Bronchial epithelial cell (primary cell): ENCODE measurements around the gene FAM13A. TPM values are rescaled to one million over a fixed set of nuclear protein-coding genes. Genes with fewer than 3 reads are reported as not detected.

Source experiments
- DNase-seq: peaks from one replicate; pipeline ENCODE4 v3.0.0-alpha.2; 2010; ENCODE audit warnings: low read depth
- FAIRE-seq: peaks from 2 replicates; lab custom pipeline; 2011; peaks lifted over from hg19 to GRCh38; lab: Jason Lieb, UNC
- H3K27me3 ChIP-seq: 2 replicates; pipeline ENCODE4 v1.5.1; 2011; ENCODE audit warnings: low read length; ENCODE audit not compliant: control insufficient read depth, insufficient read depth
- H3K36me3 ChIP-seq: 2 replicates; pipeline ENCODE4 v1.5.1; 2011; ENCODE audit warnings: low read length; ENCODE audit not compliant: control insufficient read depth, insufficient read depth
- H3K4me3 ChIP-seq: 2 replicates; pipeline ENCODE4 v1.5.1; 2011; ENCODE audit warnings: mild to moderate bottlenecking, low read depth, low read length, control low read depth
- total RNA-seq: library from RNA; depleted of rRNA; stranded (reverse); fragments of >200 nt; gene quantifications from 2 replicates; pipeline ENCODE4 v1.2.1, GENCODE V29; 2014
- TF ChIP-seq, protein P1 (sequence below): IDR thresholded peaks from 2 replicates; pipeline ENCODE4 v1.5.1; 2011; ENCODE audit warnings: mild to moderate bottlenecking, moderate library complexity, low read length, control low read depth, inconsistent platforms; ENCODE audit not compliant: insufficient read depth, severe bottlenecking

Gene FAM13A
- total RNA-seq, 1 donor from 2014 or later = 5.8 TPM

DNA sequence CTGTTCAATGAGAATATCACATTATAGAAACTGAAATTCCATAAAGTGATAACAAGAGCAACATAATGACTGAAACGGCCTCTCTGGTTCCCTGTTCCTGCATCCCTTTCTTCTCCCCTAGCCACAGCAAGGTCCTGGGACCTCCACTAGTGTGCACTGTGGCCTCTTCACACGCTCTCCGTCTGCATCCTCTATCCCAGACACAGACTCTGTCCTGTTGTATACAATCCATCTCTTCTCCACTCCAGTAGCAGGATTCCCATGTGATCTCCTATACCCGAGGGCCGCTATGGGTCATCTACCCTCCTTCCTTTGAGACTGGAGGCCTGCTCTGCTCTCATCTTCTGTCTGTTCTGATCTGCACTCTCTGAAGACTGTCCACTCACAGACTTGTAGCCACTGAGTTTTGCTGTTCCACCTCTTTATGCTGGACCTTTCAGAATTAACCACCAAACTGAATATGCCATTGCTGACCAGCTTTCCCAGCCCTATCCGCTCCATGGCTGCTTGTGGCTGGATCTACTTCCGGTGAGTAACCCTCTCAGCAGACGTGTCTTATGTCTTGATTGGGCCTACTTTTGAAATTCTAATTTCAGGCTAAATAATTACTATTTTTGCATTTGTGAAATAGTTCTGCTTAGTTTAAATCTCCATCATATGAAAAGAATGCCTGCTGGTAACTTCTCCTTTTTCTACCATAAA, 254.2 kb downstream of the FAM13A start:
- Histone ChIP-seq H3K4me3 (no peak overlapping the region), H3K27me3 (no peaks in the 10 kb centered on the region), H3K36me3 (no peaks in the 10 kb centered on the region)
- TF ChIP-seq, protein P1, sequence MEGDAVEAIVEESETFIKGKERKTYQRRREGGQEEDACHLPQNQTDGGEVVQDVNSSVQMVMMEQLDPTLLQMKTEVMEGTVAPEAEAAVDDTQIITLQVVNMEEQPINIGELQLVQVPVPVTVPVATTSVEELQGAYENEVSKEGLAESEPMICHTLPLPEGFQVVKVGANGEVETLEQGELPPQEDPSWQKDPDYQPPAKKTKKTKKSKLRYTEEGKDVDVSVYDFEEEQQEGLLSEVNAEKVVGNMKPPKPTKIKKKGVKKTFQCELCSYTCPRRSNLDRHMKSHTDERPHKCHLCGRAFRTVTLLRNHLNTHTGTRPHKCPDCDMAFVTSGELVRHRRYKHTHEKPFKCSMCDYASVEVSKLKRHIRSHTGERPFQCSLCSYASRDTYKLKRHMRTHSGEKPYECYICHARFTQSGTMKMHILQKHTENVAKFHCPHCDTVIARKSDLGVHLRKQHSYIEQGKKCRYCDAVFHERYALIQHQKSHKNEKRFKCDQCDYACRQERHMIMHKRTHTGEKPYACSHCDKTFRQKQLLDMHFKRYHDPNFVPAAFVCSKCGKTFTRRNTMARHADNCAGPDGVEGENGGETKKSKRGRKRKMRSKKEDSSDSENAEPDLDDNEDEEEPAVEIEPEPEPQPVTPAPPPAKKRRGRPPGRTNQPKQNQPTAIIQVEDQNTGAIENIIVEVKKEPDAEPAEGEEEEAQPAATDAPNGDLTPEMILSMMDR = no peak
- DNase-seq (no peak), FAIRE-seq (peak; percentile 75)

DNA sequence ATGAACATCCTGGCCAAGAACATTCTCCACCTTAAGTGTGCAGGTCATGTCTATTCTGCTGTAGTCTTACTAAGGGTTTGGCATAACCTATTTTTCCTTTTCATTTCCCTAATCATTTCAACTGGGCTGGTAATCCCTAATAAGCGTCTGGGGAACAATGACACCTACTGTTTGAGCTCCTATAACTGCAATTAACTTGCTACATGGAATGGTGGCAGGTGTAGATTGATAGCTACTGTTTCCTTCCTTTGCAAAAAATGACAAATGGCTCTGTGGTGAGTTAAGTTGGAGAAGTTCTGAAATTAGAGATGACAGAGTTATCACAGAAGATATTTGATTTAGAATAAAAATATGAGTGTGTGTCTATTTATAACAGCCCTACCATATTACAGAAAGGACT, 254.8 kb downstream of the FAM13A start:
- no peaks in the 10 kb centered on the region for H3K36me3 ChIP-seq
- FAIRE-seq = no peak
- TF ChIP-seq, protein P1 = no peak
- no peaks in the 10 kb centered on the region for H3K27me3 ChIP-seq
- H3K4me3 ChIP-seq = no peak overlapping the region
- no peak for DNase-seq

DNA sequence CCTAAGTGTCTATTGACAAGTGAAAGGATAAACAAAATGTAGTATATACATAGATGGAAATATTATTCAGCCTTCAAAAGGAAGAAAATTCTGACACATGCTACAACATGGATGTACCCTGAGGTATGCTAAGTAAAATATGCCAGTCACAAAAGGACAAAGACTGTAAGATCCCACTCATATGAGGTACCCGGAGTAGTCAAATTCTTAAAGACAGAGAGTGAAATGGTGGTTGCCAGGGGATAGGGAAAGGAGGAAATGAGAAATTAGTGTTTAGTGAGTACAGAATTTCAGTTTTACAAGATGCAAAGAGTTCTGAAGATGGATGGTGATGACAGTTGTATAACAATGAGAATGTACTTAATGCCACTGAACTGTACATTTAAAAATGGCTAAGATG, 257.1 kb downstream of the FAM13A start:
- H3K27me3 ChIP-seq = no peaks in the 10 kb centered on the region
- H3K4me3 ChIP-seq = no peak overlapping the region
- DNase-seq (no peak), FAIRE-seq (no peak)
- no peaks in the 10 kb centered on the region for H3K36me3 ChIP-seq
- TF ChIP-seq, protein P1 = no peak

DNA sequence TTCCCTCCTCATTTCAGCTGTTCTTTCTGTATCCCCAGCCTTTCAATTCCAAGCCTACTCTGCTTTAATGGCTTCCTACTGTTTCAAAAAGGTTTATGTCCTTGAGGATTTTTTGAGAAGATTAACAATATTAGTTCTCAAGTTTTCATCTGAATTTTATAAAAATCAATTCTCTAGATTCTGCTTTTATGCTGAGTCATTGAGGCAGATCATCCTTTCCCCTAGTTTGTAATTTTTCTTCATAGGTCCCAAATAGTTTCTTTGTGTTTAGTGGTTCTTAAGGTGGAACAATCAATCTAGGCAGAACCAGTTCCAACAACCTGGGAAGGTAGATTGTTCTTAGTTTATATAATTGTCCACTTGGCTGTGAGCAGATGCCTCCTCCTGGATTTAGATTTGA, 259.3 kb downstream of the FAM13A start:
- no peak overlapping the region for H3K4me3 ChIP-seq
- DNase-seq (no peak), FAIRE-seq (no peak)
- H3K27me3 ChIP-seq = no peaks in the 10 kb centered on the region
- H3K36me3 ChIP-seq = no peaks in the 10 kb centered on the region
- TF ChIP-seq, protein P1 = no peak

DNA sequence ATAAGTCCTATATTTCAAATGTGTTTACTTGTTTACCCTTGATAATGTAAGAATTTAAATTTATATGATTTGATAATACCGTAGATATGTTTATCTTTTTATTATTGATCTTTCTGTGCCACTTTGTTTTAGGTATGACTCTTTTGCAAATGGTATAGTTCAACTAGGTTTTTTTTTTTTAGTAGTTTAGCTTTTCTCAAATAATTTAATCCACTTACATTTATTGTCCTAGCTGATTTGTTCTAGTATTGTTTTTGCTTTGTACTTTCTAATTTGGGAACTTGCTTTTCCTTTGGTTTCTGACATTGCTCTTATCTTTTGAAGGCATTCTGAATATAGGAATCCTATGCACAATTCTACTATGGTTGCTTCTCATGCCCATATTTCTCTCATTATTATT, 260.4 kb downstream of the FAM13A start:
- TF ChIP-seq, protein P1 = no peak
- FAIRE-seq (no peak), DNase-seq (no peak)
- Histone ChIP-seq H3K4me3 (no peak overlapping the region), H3K27me3 (no peaks in the 10 kb centered on the region), H3K36me3 (no peaks in the 10 kb centered on the region)

DNA sequence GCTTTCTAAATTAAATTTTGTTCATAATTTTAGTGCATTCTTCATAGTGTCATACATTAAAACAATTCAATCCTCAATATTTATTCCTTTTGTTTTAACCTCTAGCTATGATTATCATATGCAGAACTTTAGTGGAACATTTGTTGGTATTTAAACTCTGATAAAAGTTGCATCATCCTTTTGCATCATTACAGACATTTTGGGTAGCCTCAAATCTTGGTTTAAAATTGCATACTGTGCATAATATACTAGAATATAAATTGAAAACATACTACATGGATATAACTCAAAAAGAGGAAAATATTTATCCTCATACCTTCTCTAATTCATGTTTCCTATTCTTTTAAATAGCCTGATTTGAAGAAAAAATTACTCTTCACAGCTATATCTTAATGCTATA, 262.0 kb downstream of the FAM13A start:
- H3K36me3 ChIP-seq = no peaks in the 10 kb centered on the region
- TF ChIP-seq, protein P1 = no peak
- no peak overlapping the region for H3K4me3 ChIP-seq
- DNase-seq (no peak), FAIRE-seq (no peak)
- no peaks in the 10 kb centered on the region for H3K27me3 ChIP-seq
